ENCODE data around the gene HSD17B14. TPM values are rescaled to one million over a fixed set of nuclear protein-coding genes. Genes with fewer than 3 reads are reported as not detected.

HSD17B14 gene
- total and polyA plus RNA-seq, 4 donors: 9.0 to 39.1 (median 15.3) TPM

DNA sequence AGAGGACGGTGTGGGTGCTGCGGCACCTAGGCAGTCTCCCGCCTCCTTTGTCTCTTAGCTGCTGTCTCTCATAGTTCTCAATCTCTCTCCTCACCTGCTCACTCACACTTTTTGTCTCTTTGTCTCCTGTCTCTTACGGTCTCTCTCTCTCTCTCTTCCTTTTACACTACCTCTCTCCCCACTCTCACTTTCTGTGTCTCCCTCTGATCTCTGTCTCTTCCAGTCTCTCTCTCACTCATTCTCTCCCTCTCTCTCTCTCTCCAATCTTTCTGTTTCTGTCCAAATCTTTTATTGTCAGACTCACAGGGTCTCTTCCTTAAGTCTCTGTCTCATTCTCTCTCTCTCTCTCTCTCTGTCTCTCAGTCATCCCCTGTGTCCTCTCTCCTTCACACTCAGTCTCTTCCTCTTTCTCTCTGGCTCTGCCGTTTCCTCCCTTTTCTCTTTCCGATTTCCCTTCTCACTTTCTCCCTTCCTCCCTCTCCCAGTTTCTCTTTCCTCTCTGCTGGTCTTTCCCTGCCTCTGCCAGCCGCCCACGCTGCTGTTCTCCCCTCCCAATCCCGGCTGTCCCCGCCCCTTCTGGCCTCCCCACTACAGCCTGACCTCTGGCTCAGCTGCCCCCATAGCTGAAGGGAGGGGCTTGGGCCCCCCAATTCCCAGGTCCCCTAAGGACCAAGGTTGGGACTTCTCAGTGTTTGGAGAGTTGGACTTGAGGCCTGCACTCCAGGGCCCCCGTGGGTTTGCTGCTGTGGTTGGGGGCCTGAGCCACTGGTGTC, 32.0 kb upstream of the HSD17B14 start, which contains the start of gene PLEKHA4:
PLEKHA4 (minus strand) TSS at position 504 of the 773 bp plus-strand sequence. CDS start 997 bp downstream, outside the sequence.
- Histone ChIP-seq H3K4me3 (peak within 1 kb of the TSS; percentile 20), H3K27ac (ENCODE audit: low read depth in 1 of 2, low read length in 1 of 2) (peak within 1 kb of the TSS; percentile 50 to 67), H3K4me1 (ENCODE audit: control insufficient read depth in 5 of 5, insufficient read depth in 5 of 5, low read length in 5 of 5) (peaks cover 0 to 29% (median 5%) of the 10 kb centered on the region in 5 donors), H3K9ac (ENCODE audit: insufficient read depth in 1 of 2, low read length in 2 of 2) (peak within 1 kb of the TSS; percentile 69 to 85), H3K9me3 (ENCODE audit: control insufficient read depth in 4 of 4, insufficient read depth in 3 of 4, low read length in 3 of 4) (no peaks in the 10 kb centered on the region), H3K27me3 (ENCODE audit: control insufficient read depth in 3 of 3, insufficient read depth in 3 of 3, low read length in 2 of 3) (no peaks in the 10 kb centered on the region), H3K36me3 (ENCODE audit: control insufficient read depth in 4 of 4, insufficient read depth in 4 of 4, low read length in 4 of 4) (peaks cover 0 to 4% (median under 1%) of the 10 kb centered on the region in 4 donors)
- no peak for ATAC-seq (ENCODE audit: insufficient read depth, low FRiP score)
- TF ChIP-seq, protein P1, sequence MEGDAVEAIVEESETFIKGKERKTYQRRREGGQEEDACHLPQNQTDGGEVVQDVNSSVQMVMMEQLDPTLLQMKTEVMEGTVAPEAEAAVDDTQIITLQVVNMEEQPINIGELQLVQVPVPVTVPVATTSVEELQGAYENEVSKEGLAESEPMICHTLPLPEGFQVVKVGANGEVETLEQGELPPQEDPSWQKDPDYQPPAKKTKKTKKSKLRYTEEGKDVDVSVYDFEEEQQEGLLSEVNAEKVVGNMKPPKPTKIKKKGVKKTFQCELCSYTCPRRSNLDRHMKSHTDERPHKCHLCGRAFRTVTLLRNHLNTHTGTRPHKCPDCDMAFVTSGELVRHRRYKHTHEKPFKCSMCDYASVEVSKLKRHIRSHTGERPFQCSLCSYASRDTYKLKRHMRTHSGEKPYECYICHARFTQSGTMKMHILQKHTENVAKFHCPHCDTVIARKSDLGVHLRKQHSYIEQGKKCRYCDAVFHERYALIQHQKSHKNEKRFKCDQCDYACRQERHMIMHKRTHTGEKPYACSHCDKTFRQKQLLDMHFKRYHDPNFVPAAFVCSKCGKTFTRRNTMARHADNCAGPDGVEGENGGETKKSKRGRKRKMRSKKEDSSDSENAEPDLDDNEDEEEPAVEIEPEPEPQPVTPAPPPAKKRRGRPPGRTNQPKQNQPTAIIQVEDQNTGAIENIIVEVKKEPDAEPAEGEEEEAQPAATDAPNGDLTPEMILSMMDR (IDR thresholded peaks at IDR 0.05; ENCODE audit: control extremely low read depth, extremely low read depth): no peak
- peak; percentile 70 to 74 (median 71) for DNase-seq
- 41 to 57% methylated on average over 11 of the region's 11 CpGs for WGBS, 2 donors

DNA sequence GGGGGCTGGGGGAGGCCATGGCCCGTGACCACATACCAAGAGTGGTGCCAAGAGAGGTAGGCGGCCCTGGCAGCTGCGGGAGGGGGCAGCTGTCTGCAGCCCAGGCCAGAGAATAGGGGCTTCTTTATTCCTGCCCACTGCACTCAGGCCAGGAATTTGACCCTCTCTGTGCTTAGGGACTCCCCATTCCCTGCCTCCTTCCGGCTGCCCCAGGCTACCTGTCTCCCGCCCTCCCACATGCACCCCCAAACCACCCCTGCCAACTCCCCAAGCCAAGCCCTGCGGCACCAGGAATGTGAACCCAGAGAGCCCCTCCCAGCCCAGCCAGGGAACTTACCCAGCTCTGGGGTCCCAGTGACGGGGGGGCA, 31.4 kb upstream of the HSD17B14 start:
- Histone ChIP-seq H3K9ac (ENCODE audit: insufficient read depth in 1 of 2, low read length in 2 of 2) (peak overlapping the region; percentile 69 to 85), H3K27ac (ENCODE audit: low read depth in 1 of 2, low read length in 1 of 2) (peak overlapping the region; percentile 37 to 67), H3K4me3 (peak overlapping the region; percentile 20), H3K27me3 (ENCODE audit: control insufficient read depth in 3 of 3, insufficient read depth in 3 of 3, low read length in 2 of 3) (no peaks in the 10 kb centered on the region), H3K9me3 (ENCODE audit: control insufficient read depth in 4 of 4, insufficient read depth in 3 of 4, low read length in 3 of 4) (no peaks in the 10 kb centered on the region), H3K36me3 (ENCODE audit: control insufficient read depth in 4 of 4, insufficient read depth in 4 of 4, low read length in 4 of 4) (peaks cover 0 to 3% (median 0%) of the 10 kb centered on the region in 4 donors), H3K4me1 (ENCODE audit: control insufficient read depth in 5 of 5, insufficient read depth in 5 of 5, low read length in 5 of 5) (peaks cover 0 to 26% (median 5%) of the 10 kb centered on the region in 5 donors)
- WGBS, 2 donors: 59 to 83% methylated on average over 7 of the region's 7 CpGs
- DNase-seq (peak in 2 of 3 donors; percentile 22 to 33), ATAC-seq (ENCODE audit: insufficient read depth, low FRiP score) (no peak)
- TF ChIP-seq, protein P1 (IDR thresholded peaks at IDR 0.05; ENCODE audit: control extremely low read depth, extremely low read depth): no peak

DNA sequence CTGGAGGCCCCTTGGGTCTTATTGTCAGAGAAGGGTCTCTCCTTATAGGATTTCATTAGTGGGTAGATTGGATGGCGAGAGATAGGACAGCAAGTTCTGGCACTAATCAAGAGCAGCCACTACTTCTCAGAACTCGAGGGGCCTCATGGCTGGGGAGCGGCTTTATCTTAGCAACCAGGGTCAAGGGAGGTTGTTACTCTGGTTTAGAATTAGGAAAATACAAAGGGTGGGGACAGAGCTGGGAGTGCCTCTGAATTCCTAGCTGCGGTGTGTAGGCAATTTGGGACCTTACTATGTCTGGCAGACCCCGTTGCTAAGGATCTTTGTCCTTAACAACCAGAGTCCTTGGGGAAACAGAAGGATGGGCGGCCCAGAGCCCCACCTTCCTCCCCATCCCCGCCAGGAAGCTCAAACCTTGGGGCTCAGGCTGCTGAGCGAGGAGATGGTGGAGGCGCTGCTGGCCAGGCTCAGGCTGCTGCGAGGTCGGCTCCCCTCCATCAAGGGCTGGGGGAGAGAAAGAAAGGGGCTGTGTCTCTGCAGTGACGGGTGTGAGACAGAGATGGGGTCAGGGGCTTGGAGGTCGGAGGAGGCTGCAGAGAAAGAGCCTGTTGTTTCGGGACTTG, 30.9 kb upstream of the HSD17B14 start:
- 73 to 80% methylated on average over 14 of the region's 14 CpGs for WGBS, 2 donors
- Histone ChIP-seq H3K4me1 (ENCODE audit: control insufficient read depth in 5 of 5, insufficient read depth in 5 of 5, low read length in 5 of 5) (peaks cover 0 to 26% (median 5%) of the 10 kb centered on the region in 5 donors), H3K27ac (ENCODE audit: low read depth in 1 of 2, low read length in 1 of 2) (no peak overlapping the region), H3K36me3 (ENCODE audit: control insufficient read depth in 4 of 4, insufficient read depth in 4 of 4, low read length in 4 of 4) (peaks cover 0 to 3% (median 0%) of the 10 kb centered on the region in 4 donors), H3K9ac (ENCODE audit: insufficient read depth in 1 of 2, low read length in 2 of 2) (no peak overlapping the region), H3K9me3 (ENCODE audit: control insufficient read depth in 4 of 4, insufficient read depth in 3 of 4, low read length in 3 of 4) (no peaks in the 10 kb centered on the region), H3K27me3 (ENCODE audit: control insufficient read depth in 3 of 3, insufficient read depth in 3 of 3, low read length in 2 of 3) (no peaks in the 10 kb centered on the region), H3K4me3 (peak overlapping the region; percentile 20)
- TF ChIP-seq, protein P1 (IDR thresholded peaks at IDR 0.05; ENCODE audit: control extremely low read depth, extremely low read depth): no peak
- DNase-seq (peak; percentile 53 to 72 (median 68)), ATAC-seq (ENCODE audit: insufficient read depth, low FRiP score) (no peak)
